Activated CD4-positive, alpha-beta T cell treated with anti-CD3 and anti-CD28 coated beads, Interleukin-2, amount 50 U/mL, for 4 hours (primary cell): ENCODE results near the gene ARFIP2.
"Not testable (repeated sequence)": the region's sequence is repeated elsewhere in the genome, so short reads cannot be mapped to it uniquely, and the experiment has no call there.

Experiments used
- DNase-seq, 2 experiments: peaks; one replicate each; pipeline ENCODE4 v3.0.0-alpha.2; 2020

Gene ARFIP2, protein sequence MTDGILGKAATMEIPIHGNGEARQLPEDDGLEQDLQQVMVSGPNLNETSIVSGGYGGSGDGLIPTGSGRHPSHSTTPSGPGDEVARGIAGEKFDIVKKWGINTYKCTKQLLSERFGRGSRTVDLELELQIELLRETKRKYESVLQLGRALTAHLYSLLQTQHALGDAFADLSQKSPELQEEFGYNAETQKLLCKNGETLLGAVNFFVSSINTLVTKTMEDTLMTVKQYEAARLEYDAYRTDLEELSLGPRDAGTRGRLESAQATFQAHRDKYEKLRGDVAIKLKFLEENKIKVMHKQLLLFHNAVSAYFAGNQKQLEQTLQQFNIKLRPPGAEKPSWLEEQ

DNA sequence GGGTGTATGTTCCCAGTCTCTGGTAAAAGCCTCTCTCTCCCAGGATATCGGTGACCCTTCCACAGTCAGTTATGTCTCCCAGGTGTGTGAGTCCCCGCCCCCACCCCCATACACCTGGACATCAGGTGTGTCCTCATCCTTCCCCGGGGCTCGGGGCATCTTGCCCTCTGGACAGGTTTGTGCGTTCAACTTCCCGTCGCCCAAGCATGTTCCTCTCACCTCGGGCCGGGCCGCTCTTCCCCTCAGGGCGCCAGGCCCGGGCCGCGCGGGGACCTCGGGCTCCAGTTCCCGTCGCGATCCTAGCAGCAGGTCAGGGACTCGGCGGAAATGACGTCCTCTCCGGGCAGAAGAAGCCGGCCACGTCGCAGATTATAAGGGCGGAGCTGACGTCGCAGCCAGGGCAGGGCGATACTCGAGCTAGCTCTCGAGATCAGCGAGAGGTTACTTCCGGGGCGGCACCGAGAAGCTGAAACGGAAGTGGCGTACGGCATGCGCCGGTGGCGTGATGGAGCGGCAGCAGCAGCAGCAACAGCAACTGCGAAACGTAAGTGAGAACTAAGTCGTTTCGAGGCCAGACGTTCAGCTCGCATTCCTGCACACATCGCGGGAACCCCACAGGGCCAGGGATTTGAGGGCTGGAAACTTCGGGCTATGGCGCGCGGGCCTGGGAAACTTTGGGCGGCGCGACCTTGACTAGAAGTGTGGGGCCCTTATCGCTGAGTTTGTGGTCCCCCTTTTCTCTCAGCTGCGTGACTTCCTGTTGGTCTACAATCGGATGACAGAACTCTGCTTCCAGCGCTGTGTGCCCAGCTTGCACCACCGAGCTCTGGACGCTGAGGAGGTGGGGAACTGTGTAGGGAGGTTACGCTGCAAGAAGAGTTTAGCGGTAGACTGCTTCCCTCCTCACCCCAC, at the start of gene ARFIP2, which contains the start of gene TIMM10B:
Gene ARFIP2, minus strand, starts transcription at position 320 of the 912 bp plus-strand sequence. CDS start 910 bp downstream, outside the sequence.
Gene TIMM10B, plus strand, starts transcription at position 490 of the 912 bp plus-strand sequence. Its CDS starts 16 bp downstream, at position 506.
- DNase-seq, result peak; percentile 96

- DNase-seq, result no peak
Measured at GRCh38 chr11:6530848-6531247, 49.7 kb upstream of the ARFIP2 start.

GRCh38 chr11:6529266-6529665, 48.1 kb upstream of the ARFIP2 start:
- DNase-seq, result no peak

DNA sequence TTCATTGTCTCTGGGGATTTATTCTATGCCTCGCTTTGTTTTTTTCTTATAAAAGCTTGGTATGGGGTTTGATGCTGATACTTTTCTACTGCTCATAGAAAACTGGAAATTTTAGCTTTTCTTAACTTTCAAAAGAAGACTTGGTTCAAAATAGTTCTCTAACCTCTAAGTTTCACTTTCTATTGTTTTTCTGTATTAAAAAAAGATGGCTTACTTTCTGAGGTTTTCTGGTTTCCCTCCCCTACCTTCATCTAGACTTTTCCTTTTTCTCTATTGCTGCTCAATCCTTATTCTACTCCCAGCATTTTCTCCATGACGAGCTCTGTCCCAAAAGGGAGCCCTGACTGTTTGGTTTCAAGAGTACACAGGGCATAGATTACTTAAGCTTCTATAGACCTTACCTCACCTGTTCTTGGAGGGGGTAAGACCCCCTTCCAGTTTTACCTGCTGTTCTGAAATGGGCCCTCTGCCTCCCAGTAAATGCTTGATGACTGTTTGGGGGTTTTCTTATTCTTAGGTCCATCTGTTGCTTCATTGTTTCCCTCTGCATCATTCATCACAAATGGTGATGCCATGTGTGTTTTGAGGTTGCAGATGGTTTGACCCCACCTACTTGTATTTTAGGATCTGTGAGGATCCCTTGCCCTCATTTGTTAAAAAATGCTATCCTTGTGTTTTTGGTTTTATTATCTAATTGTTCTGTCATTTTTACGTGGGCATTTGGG, 45.4 kb upstream of the ARFIP2 start:
- no peak for DNase-seq

DNA sequence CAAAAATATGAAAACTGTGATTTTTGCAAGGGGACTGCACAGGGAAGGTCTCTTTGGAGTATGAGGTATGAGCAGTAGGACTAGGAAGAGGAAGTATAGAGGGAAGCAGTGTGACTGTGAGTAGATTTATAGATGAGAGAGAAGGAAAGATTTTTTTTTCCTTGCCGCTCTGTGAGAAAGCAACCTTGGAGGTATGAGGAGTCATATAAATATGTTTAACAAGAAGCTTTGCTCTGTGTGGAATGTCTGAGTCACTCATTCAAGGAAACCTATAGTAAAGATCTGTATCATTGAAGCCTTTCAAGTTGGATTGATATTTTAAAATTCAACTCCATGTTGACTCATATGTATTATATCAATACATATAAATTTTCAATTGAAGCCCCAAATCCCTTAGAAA, 42.1 kb upstream of the ARFIP2 start:
- no peak for DNase-seq

DNA sequence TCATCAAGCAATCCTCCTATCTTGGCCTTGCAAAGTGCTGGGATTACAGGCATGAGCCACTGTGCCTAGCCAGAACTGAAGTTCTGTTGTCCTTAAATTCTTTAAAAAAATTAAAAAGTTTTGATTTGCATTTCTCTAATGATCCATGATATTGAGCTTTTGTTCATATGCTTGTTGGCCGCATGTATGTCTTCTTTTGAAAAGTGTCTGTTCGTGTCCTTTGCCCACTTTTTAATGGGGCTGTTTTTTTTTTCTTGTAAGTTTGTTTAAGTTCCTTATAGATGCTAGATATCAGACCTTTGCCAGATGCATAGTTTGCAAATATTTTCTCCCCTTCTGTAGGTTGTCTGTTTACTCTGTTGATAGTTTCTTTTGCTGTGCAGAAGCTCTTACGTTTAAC, 40.8 kb upstream of the ARFIP2 start:
- DNase-seq, result not testable (repeated sequence)

DNA sequence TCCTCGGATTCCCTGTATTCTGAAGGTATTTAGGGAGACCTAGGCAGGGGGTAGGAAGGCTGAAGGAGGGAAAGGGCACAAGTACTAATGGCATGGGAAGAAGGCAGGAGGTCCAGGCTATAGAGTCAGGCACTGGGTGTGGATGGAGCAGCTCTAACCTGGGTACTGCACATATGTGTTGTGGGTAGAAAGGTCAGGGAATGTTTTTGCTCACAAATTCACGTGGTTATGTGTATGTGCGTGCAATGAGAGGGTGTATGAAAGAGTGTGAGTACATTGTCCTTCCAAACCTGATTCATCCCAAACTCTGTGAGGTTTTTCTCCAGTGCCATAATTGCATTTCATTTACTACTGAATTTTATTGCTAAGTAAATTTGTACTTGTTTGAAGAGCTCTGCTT, 39.1 kb upstream of the ARFIP2 start:
- DNase-seq, result no peak

DNA sequence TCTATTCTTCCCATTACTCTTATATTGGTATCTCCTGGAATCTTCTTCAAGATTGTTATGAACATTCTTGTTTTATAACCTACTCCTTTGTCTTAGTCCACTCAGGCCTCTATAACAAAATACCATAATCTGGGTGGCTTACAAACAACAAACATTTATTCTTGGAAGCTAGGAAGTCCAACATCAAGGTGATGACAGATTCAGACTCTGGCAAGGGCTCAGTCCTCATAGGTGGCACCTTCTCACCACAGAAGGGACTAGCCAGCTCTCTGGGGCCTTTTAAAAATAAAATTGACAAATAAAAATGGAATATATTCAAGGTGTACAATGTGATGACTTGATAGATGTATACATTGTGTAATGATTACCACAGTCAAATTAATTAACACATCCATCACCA, 35.7 kb upstream of the ARFIP2 start:
- DNase-seq, result no peak

DNA sequence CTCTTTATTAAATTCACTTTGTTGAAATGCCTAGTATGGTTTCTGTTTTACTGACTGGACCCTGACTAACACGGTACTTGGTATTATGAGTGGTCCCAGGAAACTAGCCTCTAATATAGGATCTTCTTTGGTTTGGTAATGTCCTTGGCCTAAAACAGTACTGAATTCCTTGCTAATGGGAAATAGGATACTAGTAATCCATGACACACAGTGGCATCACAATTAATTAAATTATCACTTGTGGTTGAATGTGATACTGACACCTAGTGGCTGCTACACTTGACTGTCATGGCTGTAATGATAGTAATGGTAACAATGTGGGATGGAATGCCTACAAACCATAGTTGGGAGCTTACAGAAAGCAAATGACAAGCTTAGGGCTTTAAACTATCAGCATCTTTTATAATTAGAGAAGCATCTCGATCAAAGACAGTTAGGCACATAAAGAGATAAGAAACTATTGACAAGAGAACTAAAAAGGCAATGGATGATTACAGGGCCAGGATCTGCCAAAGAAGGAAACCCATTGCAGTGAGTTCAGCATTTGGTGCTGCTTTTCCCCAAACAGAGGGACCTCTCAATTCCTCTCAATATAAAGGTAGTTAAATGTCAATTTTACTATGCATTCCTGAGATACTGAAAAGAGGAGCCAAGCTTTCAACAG, 24.6 kb upstream of the ARFIP2 start:
- DNase-seq, result no peak

DNA sequence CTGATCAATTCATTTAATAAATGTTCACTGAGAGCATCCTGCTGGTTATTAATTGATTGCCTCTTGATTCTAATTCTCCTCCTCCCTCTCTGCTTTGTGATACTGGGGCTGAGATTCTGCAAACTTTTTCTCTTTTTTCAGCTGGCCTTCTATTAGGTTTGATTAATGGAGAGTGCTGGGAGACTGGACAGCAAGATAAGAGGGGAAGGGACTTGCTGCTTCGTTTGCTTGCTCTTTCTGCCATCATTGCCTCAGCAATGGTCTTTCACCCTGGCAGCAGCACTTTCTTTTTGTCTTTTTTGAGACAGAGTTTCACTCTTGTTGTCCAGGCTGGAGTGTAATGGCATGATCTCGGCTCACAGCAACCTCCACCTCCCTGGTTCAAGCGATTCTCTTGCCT, 23.0 kb upstream of the ARFIP2 start:
- DNase-seq, result no peak

DNA sequence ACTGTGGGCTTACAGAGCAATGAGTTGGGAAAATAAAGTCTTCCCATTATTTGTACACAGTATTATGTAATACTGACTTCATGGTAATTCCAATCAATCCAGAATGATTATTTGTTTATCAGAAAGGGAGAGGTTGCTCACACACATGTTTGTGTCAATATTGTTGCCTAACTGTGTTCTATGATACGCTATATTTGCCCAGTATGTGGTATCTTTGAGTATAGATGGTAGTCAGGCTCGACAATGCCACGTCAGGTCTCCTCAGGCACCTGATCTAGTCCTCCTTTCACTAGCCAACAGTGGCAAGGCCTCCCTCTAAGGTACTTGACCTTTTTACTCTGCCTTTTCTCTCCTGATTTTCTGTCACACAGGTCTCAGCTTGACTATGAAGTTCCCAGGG, 21.3 kb upstream of the ARFIP2 start:
- DNase-seq, result no peak

- DNase-seq, result no peak
Measured at GRCh38 chr11:6498544-6498943, 17.4 kb upstream of the ARFIP2 start.

- no peak for DNase-seq
Measured at GRCh38 chr11:6498121-6498520, 17.0 kb upstream of the ARFIP2 start.

DNA sequence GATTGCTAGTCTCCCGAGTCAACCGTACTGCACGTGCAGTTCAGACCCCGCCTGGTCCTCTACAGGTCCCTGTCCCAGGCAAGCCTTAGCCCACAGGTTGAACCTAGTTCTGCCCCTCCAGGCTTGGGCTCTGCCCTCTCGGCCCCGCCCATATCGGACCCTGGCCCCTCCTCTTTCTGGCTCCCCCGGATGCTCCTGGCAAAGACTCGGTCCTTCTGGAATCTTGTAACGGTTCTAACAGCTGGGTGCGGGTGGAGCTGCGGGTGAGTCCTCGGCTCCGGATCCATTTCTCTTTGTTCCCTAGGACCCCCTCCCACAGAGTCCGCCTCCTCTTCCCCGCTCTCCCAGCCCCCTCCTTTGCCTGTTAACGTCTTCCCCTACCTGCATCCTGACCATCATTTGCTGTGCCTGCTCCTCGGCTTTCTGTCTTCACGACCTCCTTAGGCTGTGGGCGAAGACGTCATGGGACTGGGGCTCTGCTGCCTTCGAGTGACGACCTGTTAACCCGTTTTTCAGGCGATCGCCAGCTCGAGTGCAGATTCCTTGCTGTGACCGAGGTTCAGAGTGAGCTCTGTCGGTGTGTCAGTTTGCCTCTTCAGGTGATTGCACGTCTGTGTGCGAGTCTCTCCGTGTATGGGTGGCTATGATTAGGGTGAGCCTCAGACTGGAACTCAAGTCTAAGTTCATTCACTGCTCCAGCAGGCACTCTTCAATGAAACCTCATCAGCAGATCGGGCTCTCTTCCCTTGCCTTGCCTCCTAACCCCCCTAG, 16.1 kb upstream of the ARFIP2 start, which contains the start of gene DNHD1:
Gene DNHD1, plus strand, starts transcription at position 212 of the 771 bp plus-strand sequence. CDS start 936 bp downstream, outside the sequence.
- no peak for DNase-seq

- no peak for DNase-seq
Measured at GRCh38 chr11:6489306-6489705, 8.2 kb upstream of the ARFIP2 start.

GRCh38 chr11:6488821-6489220, 7.7 kb upstream of the ARFIP2 start:
- DNase-seq, result no peak

GRCh38 chr11:6488342-6488741, 7.2 kb upstream of the ARFIP2 start:
- no peak for DNase-seq

DNA sequence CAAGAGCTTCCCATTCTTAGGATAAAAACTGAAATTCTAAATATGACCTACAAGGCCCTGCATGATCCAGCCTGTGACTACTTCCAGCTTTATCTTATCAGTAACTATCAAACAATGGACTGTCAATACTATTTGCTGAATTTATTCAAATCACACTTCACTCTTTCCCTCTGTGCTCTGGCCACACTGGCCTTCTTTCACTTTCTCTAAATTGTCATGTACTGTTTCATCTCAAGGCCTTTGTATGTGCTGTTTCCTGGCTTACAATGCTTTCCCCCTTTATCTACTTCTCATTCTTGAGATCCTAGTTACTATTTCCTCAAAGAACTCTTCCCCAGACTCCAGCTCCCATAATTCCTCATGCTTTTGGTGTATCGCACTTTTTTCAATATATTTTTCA, 5.8 kb upstream of the ARFIP2 start:
- DNase-seq, result no peak

DNA sequence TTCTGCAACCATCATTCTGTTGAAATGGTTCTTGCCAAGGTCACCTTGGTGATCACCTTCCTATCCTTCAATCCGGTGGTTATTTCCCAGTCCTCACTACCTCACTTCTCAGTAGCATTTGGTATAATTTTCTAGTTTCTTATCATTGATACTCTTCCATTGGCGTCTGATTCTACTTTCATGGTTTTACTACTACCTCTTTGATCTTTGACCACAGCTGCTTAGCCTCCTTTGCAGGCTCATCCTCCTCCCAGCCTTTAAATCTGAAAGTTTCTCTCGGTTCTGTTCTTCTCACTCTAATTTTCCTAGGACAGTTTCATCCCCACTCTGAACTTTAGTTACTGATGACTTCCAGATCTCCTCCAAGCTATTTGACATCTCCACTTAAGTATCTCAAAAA, 5.1 kb upstream of the ARFIP2 start:
- DNase-seq, result no peak

GRCh38 chr11:6485661-6486060, 4.5 kb upstream of the ARFIP2 start:
- DNase-seq, result no peak

GRCh38 chr11:6483015-6483414, 1.9 kb upstream of the ARFIP2 start:
- no peak for DNase-seq

- no peak for DNase-seq
Measured at GRCh38 chr11:6482441-6482840, 1.3 kb upstream of the ARFIP2 start.
